Measurements from ENCODE around the gene CADM4. TPM values are rescaled to one million over a fixed set of nuclear protein-coding genes. Genes with fewer than 3 reads are reported as not detected.
A peak's percentile ranks its signal among the peaks of the same experiment; 100 is the strongest.

Gene CADM4
- total RNA-seq, 4 donors from 2014 or later, result 19.8 to 52.5 (median 31.6) TPM

- peak; percentile 95 for ATAC-seq
- Histone ChIP-seq H3K4me1 (peaks cover 0 to 41% (median 5%) of the 10 kb centered on the region in 3 donors), H3K9me3 (no peaks in the 10 kb centered on the region), H3K27me3 (no peaks in the 10 kb centered on the region), H3K36me3 (peaks cover 0 to 4% of the 10 kb centered on the region in 2 donors), H3K27ac (peak within 1 kb of the TSS; percentile 79 to 99 (median 98)), H3K4me3 (peak within 1 kb of the TSS; percentile 58 to 85)
- TF ChIP-seq CTCF (IDR thresholded peaks at IDR 0.05) (peak in 1 of 4 experiments; percentile 5), POLR2AphosphoS5 (IDR thresholded peaks at IDR 0.05) (peak; percentile 65), POLR2A (IDR thresholded peaks at IDR 0.05) (peak; percentile 88 to 89), EP300 (IDR thresholded peaks at IDR 0.05) (no peak)
- no CpG with 5 or more reads among the region's 81 CpGs for WGBS, 2 donors (ENCODE audit: low coverage in 1 of 2)
These were observed 20.2 kb downstream of the CADM4 start, which contains the start of gene ZNF428 for GRCh38 chr19:43619262-43620060. TSS of gene ZNF428 (minus strand) at chr19:43619629. CDS start at chr19:43614304, 5,325 bp downstream.

- Histone ChIP-seq H3K27ac (peak overlapping the region; percentile 79 to 99 (median 98)), H3K36me3 (peaks cover 0 to 10% of the 10 kb centered on the region in 2 donors), H3K9me3 (no peaks in the 10 kb centered on the region), H3K4me1 (peaks cover 0 to 46% (median 5%) of the 10 kb centered on the region in 3 donors), H3K27me3 (no peaks in the 10 kb centered on the region), H3K4me3 (peak overlapping the region; percentile 58 to 85)
- TF ChIP-seq POLR2A (IDR thresholded peaks at IDR 0.05) (no peak), POLR2AphosphoS5 (IDR thresholded peaks at IDR 0.05) (no peak), CTCF (IDR thresholded peaks at IDR 0.05) (no peak), EP300 (IDR thresholded peaks at IDR 0.05) (no peak)
- ATAC-seq, result no peak
- 0% methylated on average over 2 to 3 of the region's 14 CpGs for WGBS, 2 donors (ENCODE audit: low coverage in 1 of 2)
These were observed 20.8 kb downstream of the CADM4 start for GRCh38 chr19:43618921-43619261.

GRCh38 chr19:43616954-43617353, 22.7 kb downstream of the CADM4 start:
- H3K9me3 ChIP-seq, result no peaks in the 10 kb centered on the region
- H3K27ac ChIP-seq, result no peak overlapping the region
- no peak overlapping the region for H3K4me3 ChIP-seq
- H3K36me3 ChIP-seq, result peaks cover 0 to 25% of the 10 kb centered on the region in 2 donors
- WGBS, 2 donors (ENCODE audit: low coverage in 1 of 2), result 82% methylated on average over 4 of the region's 6 CpGs; no CpG with 5 or more reads in 1 of the 2 donors
- no peaks in the 10 kb centered on the region for H3K27me3 ChIP-seq
- peaks cover 0 to 46% (median 5%) of the 10 kb centered on the region in 3 donors for H3K4me1 ChIP-seq
- no peak for ATAC-seq
- TF ChIP-seq CTCF (IDR thresholded peaks at IDR 0.05), result no peak
- TF ChIP-seq POLR2AphosphoS5 (IDR thresholded peaks at IDR 0.05), result no peak
- no peak for TF ChIP-seq POLR2A (IDR thresholded peaks at IDR 0.05)
- TF ChIP-seq EP300 (IDR thresholded peaks at IDR 0.05), result no peak

- no peaks in the 10 kb centered on the region for H3K9me3 ChIP-seq
- peaks cover 0 to 31% of the 10 kb centered on the region in 2 donors for H3K36me3 ChIP-seq
- no peaks in the 10 kb centered on the region for H3K27me3 ChIP-seq
- WGBS, 2 donors (ENCODE audit: low coverage in 1 of 2), result 83% methylated on average over 1 of the region's 1 CpG; no CpG with 5 or more reads in 1 of the 2 donors
- no peak for ATAC-seq
- no peak overlapping the region for H3K27ac ChIP-seq
- H3K4me1 ChIP-seq, result peaks cover 0 to 46% (median 5%) of the 10 kb centered on the region in 3 donors
- TF ChIP-seq EP300 (IDR thresholded peaks at IDR 0.05) (no peak), POLR2AphosphoS5 (IDR thresholded peaks at IDR 0.05) (no peak), CTCF (IDR thresholded peaks at IDR 0.05) (no peak), POLR2A (IDR thresholded peaks at IDR 0.05) (no peak)
- H3K4me3 ChIP-seq, result no peak overlapping the region
These were observed 23.3 kb downstream of the CADM4 start for GRCh38 chr19:43616306-43616705.
